Fibroblast of lung (primary cell): ENCODE data around the gene CNN1. TPM values are rescaled to one million over a fixed set of nuclear protein-coding genes. Genes with fewer than 3 reads are reported as not detected.

Source experiments
- DNase-seq, 2 donors: peaks; one replicate each; pipeline versions ENCODE4 v3.0.0 to v3.0.0-alpha.2; 2010; ENCODE audit warnings: low read depth in 2 of 2
- H2AFZ ChIP-seq: 2 replicates; pipeline ENCODE4 v1.5.1; 2012; ENCODE audit warnings: low read length, control low read depth, inconsistent platforms
- H3K27ac ChIP-seq: 2 replicates; pipeline ENCODE4 v1.5.1; 2011; ENCODE audit warnings: low read length, control low read depth; ENCODE audit not compliant: insufficient read depth
- H3K27me3 ChIP-seq: 2 replicates; pipeline ENCODE4 v1.5.1; 2011; ENCODE audit warnings: mild to moderate bottlenecking, low read length; ENCODE audit not compliant: control insufficient read depth, insufficient read depth
- H3K36me3 ChIP-seq: 2 replicates; pipeline ENCODE4 v1.5.1; 2011; ENCODE audit warnings: low read length; ENCODE audit not compliant: control insufficient read depth, insufficient read depth
- H3K4me1 ChIP-seq: 2 replicates; pipeline ENCODE4 v1.5.1; 2011; ENCODE audit warnings: low read length; ENCODE audit not compliant: control insufficient read depth, insufficient read depth; ENCODE audit errors: extremely low read depth
- H3K4me2 ChIP-seq: 2 replicates; pipeline ENCODE4 v1.5.1; 2011; ENCODE audit warnings: low read length, control low read depth; ENCODE audit not compliant: insufficient read depth; ENCODE audit errors: extremely low read depth
- H3K4me3 ChIP-seq, 4 experiments: fragments of 200-600 bp in 1 of 4; sonication (generic) in 1 of 4; replicated peaks in 1 of 4; 2 replicates each; pipeline ENCODE4 v1.5.1; 2011 to 2016; ENCODE audit warnings: low read length in 4 of 4, low read depth in 3 of 4, mild to moderate bottlenecking in 3 of 4, control low read depth in 2 of 4, inconsistent platforms in 1 of 4, mixed read lengths in 1 of 4; ENCODE audit not compliant: insufficient read depth in 1 of 4; ENCODE audit errors: control extremely low read depth in 1 of 4
- H3K79me2 ChIP-seq: 2 replicates; pipeline ENCODE4 v1.5.1; 2012; ENCODE audit warnings: mild to moderate bottlenecking, low read length, inconsistent platforms; ENCODE audit not compliant: control insufficient read depth, insufficient read depth
- H3K9ac ChIP-seq: 2 replicates; pipeline ENCODE4 v1.5.1; 2011; ENCODE audit warnings: mild to moderate bottlenecking, low read length, control low read depth; ENCODE audit not compliant: insufficient read depth
- H3K9me3 ChIP-seq: 2 replicates; pipeline ENCODE4 v1.5.1; 2012; ENCODE audit warnings: low read depth, low read length; ENCODE audit not compliant: control insufficient read depth, insufficient read depth
- H4K20me1 ChIP-seq: 2 replicates; pipeline ENCODE4 v1.5.1; 2011; ENCODE audit warnings: low read length; ENCODE audit not compliant: control insufficient read depth, insufficient read depth; ENCODE audit errors: extremely low read depth
- EZH2 ChIP-seq: IDR thresholded peaks from 2 replicates; pipeline ENCODE4 v1.5.1; 2012; ENCODE audit warnings: low read length, control low read depth, mild to moderate bottlenecking; ENCODE audit errors: missing control alignments
- polyA plus RNA-seq, 2 donors: library from polyadenylated mRNA; depleted of rRNA in 1 of 2; stranded (reverse) in 1 of 2; unstranded in 1 of 2; fragments of >200 nt; gene quantifications; 2 replicates each; pipeline ENCODE4 v1.2.1, GENCODE V29; 2011 to 2012; ENCODE audit warnings: missing spikeins in 1 of 2
- total RNA-seq: library from RNA; depleted of rRNA; stranded (reverse); fragments of >200 nt; gene quantifications from 2 replicates; pipeline ENCODE4 v1.2.1, GENCODE V29; 2014
- TF ChIP-seq, protein P1 (sequence below), 2 donors: IDR thresholded peaks in 1 of 2; conservative IDR thresholded peaks in 1 of 2; 1 replicate in 1 of 2; 2 replicates in 1 of 2; pipeline ENCODE4 v1.5.1; 2011 to 2012; ENCODE audit warnings: low read length in 2 of 2, control low read depth in 1 of 2, inconsistent platforms in 1 of 2, low read depth in 1 of 2, mild to moderate bottlenecking in 1 of 2

The CNN1 gene
- total and polyA plus RNA-seq, 2 donors (not counting 1 experiment from before 2014, with no cell fraction given), result 20.3 to 83.9 TPM

GRCh38 chr19:11535792-11536595 is 2.7 kb upstream of the CNN1 start:
- Histone ChIP-seq H3K4me3 (peak overlapping the region; percentile 16 to 50 (median 38)), H3K79me2 (no peaks in the 10 kb centered on the region), H3K27ac (peak overlapping the region; percentile 84), H3K36me3 (no peaks in the 10 kb centered on the region), H2AFZ (peak overlapping the region; percentile 65), H4K20me1 (no peaks in the 10 kb centered on the region), H3K4me2 (peak overlapping the region; percentile 55), H3K9ac (peak overlapping the region; percentile 58), H3K4me1 (peaks cover 24% of the 10 kb centered on the region), H3K27me3 (no peaks in the 10 kb centered on the region), H3K9me3 (no peaks in the 10 kb centered on the region)
- TF ChIP-seq, protein P1, sequence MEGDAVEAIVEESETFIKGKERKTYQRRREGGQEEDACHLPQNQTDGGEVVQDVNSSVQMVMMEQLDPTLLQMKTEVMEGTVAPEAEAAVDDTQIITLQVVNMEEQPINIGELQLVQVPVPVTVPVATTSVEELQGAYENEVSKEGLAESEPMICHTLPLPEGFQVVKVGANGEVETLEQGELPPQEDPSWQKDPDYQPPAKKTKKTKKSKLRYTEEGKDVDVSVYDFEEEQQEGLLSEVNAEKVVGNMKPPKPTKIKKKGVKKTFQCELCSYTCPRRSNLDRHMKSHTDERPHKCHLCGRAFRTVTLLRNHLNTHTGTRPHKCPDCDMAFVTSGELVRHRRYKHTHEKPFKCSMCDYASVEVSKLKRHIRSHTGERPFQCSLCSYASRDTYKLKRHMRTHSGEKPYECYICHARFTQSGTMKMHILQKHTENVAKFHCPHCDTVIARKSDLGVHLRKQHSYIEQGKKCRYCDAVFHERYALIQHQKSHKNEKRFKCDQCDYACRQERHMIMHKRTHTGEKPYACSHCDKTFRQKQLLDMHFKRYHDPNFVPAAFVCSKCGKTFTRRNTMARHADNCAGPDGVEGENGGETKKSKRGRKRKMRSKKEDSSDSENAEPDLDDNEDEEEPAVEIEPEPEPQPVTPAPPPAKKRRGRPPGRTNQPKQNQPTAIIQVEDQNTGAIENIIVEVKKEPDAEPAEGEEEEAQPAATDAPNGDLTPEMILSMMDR (conservative IDR thresholded peaks at IDR 0.05 in 1 of 2, IDR thresholded peaks at IDR 0.05 in 1 of 2; ENCODE audit: low read depth in 1 of 2, low read length in 2 of 2), result peak; percentile 64 to 86
- no peak for TF ChIP-seq EZH2
- peak; percentile 82 to 89 for DNase-seq

DNA sequence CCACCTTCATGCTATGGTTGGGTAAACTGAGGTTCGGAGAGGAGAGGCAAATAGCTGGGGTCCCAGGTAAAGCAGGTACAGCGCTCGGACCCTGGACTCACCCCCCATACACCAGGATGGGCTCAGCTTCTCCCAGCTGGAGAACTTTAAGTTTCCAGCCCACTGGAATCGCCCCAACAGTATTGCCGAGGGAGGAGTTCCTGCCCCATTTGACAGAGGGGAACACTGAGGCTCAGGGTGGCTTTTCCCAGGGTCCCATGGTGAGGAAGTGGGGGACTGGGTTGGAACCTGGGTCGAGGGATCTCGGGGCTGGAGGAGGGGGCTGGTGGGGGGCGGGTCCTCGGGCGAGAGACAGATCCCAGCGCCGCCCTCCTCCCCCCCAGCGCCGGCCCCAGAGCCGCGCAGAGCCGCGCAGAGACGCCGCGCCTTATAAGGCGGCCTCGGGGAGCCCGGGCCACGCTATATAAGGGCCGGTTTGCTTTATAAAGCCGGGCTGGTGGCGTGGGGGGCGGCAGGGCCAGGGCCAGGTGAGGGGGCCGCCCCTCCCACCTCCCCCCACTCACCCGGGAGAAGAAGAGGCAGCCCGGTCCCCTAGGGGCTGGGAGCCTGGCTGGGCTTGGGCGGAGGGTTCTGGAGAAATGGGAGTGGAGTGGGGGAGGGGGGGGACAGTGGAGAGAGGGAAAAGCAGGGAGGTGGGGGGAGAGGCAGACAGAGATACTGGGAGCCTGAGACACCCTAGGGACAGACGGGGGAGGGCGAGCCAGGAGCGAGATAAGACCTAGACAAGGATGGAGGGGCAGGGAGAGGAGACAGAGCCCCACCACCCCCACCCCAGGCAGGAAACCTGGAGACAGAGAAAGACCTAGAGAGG is 1.1 kb downstream of the CNN1 start:
- Histone ChIP-seq H3K36me3 (no peaks in the 10 kb centered on the region), H3K9me3 (no peaks in the 10 kb centered on the region), H3K79me2 (no peaks in the 10 kb centered on the region), H3K27me3 (no peaks in the 10 kb centered on the region), H2AFZ (no peak overlapping the region), H3K4me1 (peaks cover 16% of the 10 kb centered on the region), H3K4me2 (peak overlapping the region; percentile 84), H4K20me1 (no peaks in the 10 kb centered on the region), H3K27ac (no peak overlapping the region), H3K4me3 (peak overlapping the region in 3 of 4 experiments; percentile 32 to 55 (median 36)), H3K9ac (no peak overlapping the region)
- peak; percentile 22 to 56 for DNase-seq
- TF ChIP-seq EZH2, result no peak
- TF ChIP-seq, protein P1 (conservative IDR thresholded peaks at IDR 0.05 in 1 of 2, IDR thresholded peaks at IDR 0.05 in 1 of 2; ENCODE audit: low read depth in 1 of 2, low read length in 2 of 2), result no peak

GRCh38 chr19:11540645-11541044 is 2.0 kb downstream of the CNN1 start:
- H3K36me3 ChIP-seq, result no peaks in the 10 kb centered on the region
- no peaks in the 10 kb centered on the region for H4K20me1 ChIP-seq
- H3K4me3 ChIP-seq, result no peak overlapping the region
- H3K4me2 ChIP-seq, result no peak overlapping the region
- H3K27ac ChIP-seq, result no peak overlapping the region
- H3K4me1 ChIP-seq, result peaks cover 10% of the 10 kb centered on the region
- no peak overlapping the region for H2AFZ ChIP-seq
- no peaks in the 10 kb centered on the region for H3K9me3 ChIP-seq
- no peaks in the 10 kb centered on the region for H3K27me3 ChIP-seq
- H3K79me2 ChIP-seq, result no peaks in the 10 kb centered on the region
- TF ChIP-seq, protein P1 (conservative IDR thresholded peaks at IDR 0.05 in 1 of 2, IDR thresholded peaks at IDR 0.05 in 1 of 2; ENCODE audit: low read depth in 1 of 2, low read length in 2 of 2), result no peak
- no peak overlapping the region for H3K9ac ChIP-seq
- DNase-seq, result no peak
